ENCODE data around the gene RET.

The RET gene

DNA sequence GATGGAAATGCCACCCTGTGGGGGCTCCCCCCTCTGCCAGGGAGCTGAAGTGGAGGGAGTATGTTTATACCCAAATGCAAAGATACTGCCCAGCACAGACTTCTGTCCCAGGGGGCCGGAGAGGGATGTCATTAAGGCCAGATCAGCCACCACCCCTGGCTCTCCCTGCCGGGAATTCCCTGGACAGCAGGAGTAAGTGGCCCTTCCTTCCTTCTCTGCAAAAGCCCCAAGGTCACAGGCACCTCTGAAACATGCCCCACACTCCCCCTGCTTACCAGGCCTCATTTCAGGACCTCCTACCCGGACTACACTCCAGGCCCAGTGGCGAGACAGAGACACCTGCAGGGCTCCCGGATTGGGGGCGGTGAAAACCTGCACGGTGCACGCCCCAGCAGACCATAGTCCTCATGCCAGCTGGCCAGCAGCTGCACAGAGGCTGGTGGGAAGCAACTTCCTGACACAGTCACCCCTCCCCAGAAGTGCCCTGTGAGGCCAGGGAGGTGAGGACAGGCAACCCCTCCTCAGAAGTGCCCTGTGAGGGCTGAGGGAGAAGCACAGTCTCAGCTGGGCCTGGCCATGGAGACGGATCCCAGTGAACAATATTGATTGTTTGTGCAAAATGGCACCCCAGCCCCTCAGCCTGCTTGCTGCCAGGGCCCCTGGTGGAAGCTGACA lies 33.0 kb upstream of the RET start:
- no peak for DNase-seq (ENCODE audit: low read depth, low spot score)

GRCh38 chr10:43044448-43044921 lies 32.4 kb upstream of the RET start:
- no peak overlapping the region for H3K4me3 ChIP-seq (ENCODE audit: low read length)
- no peak for DNase-seq (ENCODE audit: low read depth, low spot score)

More for the DNA sequence above, 33.0 kb upstream of the RET start:
- H3K4me3 ChIP-seq (ENCODE audit: low read length), result no peak overlapping the region

- H3K4me3 ChIP-seq (ENCODE audit: low read length), result no peak overlapping the region
- no peak for DNase-seq (ENCODE audit: low read depth, low spot score)
Measured at GRCh38 chr10:43044961-43045621, 31.8 kb upstream of the RET start.

- DNase-seq (ENCODE audit: low read depth, low spot score), result no peak
- no peak overlapping the region for H3K4me3 ChIP-seq (ENCODE audit: low read length)
Measured at GRCh38 chr10:43045631-43046287, 31.1 kb upstream of the RET start.

DNA sequence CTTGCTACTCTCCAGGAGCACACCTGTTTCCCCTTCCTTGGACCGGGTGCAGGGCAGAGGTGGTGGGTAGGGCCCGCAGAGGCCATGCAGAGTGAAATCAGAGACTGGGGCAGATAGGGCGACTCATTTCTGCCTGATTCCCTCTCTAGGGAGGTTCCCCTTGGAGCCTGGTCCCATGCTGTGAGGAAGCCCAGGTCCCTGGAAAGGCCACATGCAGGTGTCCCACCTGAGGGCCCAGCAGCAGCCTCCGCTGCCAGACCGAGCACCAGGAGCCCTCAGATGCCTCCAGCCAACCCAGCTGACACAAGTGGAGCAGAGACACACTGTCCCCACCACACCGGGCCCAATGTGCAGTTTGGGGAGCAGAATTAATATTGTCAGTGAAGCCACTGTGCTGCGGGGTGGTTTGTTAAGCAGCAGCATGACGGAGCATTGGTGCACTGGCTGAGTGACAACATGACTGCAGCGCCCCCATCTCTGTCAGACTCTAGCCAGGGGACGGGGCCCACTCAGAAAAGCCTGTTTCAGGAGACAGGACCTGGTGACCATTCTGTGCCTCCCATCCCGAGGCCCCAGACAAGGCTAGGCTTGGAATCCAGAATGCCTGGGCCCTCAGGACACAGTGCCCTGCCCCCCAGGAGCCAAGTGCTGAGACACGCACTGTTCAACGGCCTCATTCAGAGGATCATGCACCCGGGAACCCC lies 30.4 kb upstream of the RET start:
- no peak overlapping the region for H3K4me3 ChIP-seq (ENCODE audit: low read length)
- DNase-seq (ENCODE audit: low read depth, low spot score), result no peak

DNA sequence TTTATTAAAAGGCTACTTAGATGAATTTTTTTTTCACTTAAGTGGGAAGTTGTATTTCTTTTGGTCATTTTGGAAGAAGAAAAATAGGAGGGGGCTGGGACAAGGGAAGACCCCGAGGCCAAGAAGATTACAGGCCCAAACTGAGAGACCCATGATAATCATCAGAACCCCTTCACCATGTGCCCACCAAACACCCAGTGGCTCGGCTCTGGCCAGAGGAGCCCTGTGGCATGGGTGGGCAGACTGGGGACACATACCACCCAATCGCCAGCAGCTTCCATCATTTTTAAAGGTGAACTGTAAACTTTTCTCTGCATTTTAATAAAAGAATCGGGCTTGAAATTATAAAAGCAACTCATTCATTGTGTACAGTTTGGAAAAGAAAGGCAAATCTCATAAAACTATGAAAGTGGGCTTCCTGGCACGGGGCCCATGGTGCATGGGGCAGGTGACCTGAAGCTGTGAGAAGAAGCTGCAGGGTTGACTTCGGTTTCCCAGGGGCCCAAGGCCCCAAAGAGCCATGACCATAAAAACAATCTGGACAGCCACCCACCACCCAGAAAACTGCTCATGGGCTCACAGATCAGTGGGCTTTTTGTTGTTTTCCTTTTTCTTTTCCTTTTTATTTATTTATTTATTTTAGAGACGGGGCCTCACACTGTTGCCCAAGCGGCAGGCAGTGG lies 29.4 kb upstream of the RET start:
- no peak for DNase-seq (ENCODE audit: low read depth, low spot score)
- no peak overlapping the region for H3K4me3 ChIP-seq (ENCODE audit: low read length)

- no peak for DNase-seq (ENCODE audit: low read depth, low spot score)
Measured at GRCh38 chr10:43048301-43049051, 28.4 kb upstream of the RET start.

GRCh38 chr10:43049081-43049551 lies 27.8 kb upstream of the RET start:
- DNase-seq (ENCODE audit: low read depth, low spot score), result no peak
- H3K4me3 ChIP-seq (ENCODE audit: low read length), result no peak overlapping the region

More at GRCh38 chr10:43048301-43049051, 28.4 kb upstream of the RET start:
- no peak overlapping the region for H3K4me3 ChIP-seq (ENCODE audit: low read length)

GRCh38 chr10:43050011-43050410 lies 26.9 kb upstream of the RET start:
- DNase-seq (ENCODE audit: low read depth, low spot score), result no peak
- no peak overlapping the region for H3K4me3 ChIP-seq (ENCODE audit: low read length)

DNA sequence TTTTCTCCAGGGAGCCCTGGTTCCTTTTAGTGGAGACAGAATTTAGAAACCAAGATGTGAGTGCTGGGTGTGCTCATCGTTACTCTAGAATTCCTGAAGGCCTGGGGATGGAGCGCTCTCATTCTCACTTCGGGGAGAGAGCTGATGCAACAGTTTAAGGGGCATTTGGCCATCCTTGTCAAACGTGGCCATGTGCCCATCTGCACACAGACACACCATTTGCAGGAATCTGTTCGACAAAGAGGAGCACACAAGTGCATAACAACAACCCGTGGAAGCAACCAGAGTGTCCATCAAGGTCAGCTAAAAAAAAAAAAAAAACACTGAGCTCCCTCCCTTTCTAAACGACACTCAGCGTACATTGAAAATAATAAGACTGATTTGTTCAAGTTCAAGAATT lies 23.0 kb upstream of the RET start:
- no peak for DNase-seq (ENCODE audit: low read depth, low spot score)
- no peak overlapping the region for H3K4me3 ChIP-seq (ENCODE audit: low read length)

DNA sequence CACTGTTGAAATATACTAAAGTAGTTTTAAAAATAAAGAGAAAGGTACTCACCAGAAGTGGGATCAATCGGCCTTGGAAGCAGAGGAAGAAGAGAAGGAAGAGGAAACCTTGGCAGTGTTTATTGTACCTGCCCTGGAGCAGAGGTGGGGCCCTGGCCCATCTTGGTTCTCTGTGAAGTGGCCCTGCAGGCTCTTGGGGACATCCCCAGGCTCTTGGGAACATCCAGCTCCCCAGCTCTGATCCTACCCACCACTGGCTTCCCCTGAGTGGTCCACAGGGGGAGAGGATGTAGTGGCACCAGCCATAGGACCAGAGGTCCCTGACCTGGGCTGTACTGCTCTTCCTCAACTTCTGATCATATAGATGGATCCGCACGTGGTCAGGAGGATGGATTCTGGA lies 22.3 kb upstream of the RET start:
- no peak for DNase-seq (ENCODE audit: low read depth, low spot score)
- no peak overlapping the region for H3K4me3 ChIP-seq (ENCODE audit: low read length)

- no peak overlapping the region for H3K4me3 ChIP-seq (ENCODE audit: low read length)
- no peak for DNase-seq (ENCODE audit: low read depth, low spot score)
Measured at GRCh38 chr10:43055217-43055616, 21.7 kb upstream of the RET start.

DNA sequence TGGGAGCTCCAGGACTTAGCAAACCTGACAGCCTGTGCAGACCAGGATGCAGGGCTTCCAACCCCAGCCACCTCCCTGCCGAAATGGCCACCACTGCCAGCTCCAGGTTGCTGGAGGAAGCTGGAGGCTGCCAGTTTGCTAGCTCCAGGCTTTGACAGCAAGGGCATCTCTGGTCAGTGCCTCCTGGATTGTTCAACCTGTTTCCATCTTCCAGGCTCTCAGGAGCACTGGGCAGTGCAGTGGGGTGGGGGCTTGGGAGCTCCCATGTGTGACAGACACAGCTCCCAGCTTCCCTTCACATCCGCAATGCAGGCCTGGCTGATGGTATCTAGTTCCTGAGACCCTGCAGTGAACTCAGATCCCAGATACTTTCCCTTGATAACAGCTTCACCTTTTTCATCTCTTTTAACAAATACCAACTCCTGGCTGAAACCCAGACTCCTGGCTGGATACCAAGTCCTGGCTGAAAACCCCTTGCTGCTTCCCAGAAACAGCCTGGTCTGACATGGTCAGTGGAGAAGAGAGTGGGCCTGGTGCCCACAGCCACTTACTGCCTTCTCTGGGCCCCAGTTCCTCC lies 20.8 kb upstream of the RET start:
- DNase-seq (ENCODE audit: low read depth, low spot score), result no peak
- H3K4me3 ChIP-seq (ENCODE audit: low read length), result no peak overlapping the region

- no peak overlapping the region for H3K4me3 ChIP-seq (ENCODE audit: low read length)
Measured at GRCh38 chr10:43056568-43057011, 20.3 kb upstream of the RET start.

GRCh38 chr10:43057231-43057711 lies 19.6 kb upstream of the RET start:
- no peak for DNase-seq (ENCODE audit: low read depth, low spot score)
- H3K4me3 ChIP-seq (ENCODE audit: low read length), result no peak overlapping the region

More at GRCh38 chr10:43056568-43057011, 20.3 kb upstream of the RET start:
- DNase-seq (ENCODE audit: low read depth, low spot score), result no peak

DNA sequence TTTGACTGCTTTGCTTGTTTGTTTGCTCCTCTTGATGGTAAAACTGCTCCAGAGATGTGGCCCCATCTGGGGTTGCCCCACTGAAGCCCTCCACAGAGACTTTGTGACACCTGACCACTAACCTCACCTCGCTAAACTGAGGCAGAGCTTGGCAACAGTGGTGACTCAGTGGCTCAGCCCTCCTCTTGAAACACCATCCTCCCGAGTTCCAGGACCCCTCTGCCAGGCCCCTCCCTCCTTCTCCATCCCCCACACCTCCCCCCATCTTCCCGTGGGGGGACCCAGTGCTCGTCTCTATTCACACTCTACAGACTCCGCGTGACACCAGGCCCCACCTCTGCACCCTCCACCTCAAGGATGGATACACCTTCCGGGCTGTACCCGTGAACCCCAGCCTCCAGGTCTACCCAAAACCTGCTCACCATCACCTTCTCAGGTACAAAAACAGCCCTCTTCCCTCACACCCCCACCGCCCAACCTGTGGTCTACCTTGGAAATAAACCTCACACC lies 19.0 kb upstream of the RET start:
- H3K4me3 ChIP-seq (ENCODE audit: low read length), result no peak overlapping the region
- no peak for DNase-seq (ENCODE audit: low read depth, low spot score)

DNA sequence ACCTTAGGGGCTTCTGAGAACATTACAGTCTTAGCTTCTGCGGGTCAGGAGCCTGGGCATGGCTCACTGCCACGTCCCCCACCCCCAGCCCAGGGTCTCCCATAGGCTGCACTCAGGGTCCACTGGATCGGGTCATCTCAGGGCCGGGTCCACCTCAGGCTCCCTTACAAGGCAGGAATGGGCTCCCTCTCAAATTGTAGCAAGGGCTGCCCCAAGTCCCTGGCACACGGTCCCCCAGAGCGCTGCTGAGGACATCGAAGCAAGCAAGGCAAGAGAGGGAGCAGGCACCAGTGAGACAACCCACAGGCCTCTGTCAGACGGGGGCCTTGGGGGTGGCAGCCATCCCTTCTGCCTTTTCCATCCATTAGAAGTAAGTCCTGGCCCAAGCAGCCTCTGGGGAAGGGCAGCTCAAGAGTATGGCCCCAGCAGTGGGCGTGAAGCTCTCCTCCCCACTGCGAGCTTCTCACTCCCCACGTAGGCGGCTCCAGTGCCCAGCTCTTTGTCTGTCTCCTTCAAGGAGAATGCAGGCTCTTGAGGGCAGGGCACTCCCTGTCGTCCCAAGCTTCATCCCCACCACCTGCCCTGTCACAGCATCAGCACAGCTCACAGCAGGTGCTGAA lies 18.0 kb upstream of the RET start:
- DNase-seq (ENCODE audit: low read depth, low spot score), result no peak
- no peak overlapping the region for H3K4me3 ChIP-seq (ENCODE audit: low read length)

Measured in Jurkat, Clone E6-1 (cell line).